OCI-LY1 (cell line): ENCODE results near the gene TYK2.

Source experiments
- H2AFZ ChIP-seq: fragments of 200-600 bp; sonication (generic), shearing (Covaris generic); 2 replicates; pipeline ENCODE4 v1.6.0; 2014; ENCODE audit warnings: antibody characterized with exemption, mild to moderate bottlenecking, low read length
- H3F3A ChIP-seq: fragments of 200-600 bp; sonication (generic), shearing (Covaris generic); 2 replicates; pipeline ENCODE4 v1.6.0; 2014; ENCODE audit warnings: mild to moderate bottlenecking, antibody characterized with exemption, low read length, moderate library complexity; ENCODE audit not compliant: insufficient read depth
- H3K27ac ChIP-seq: fragments of 200-600 bp; sonication (generic); 2 replicates; pipeline ENCODE4 v1.5.1; 2014; ENCODE audit warnings: low read length, mixed run types, mild to moderate bottlenecking, low read depth; ENCODE audit not compliant: poor library complexity, severe bottlenecking
- H3K27me3 ChIP-seq: fragments of 200-600 bp; sonication (generic); 2 replicates; pipeline ENCODE4 v1.6.0; 2014; ENCODE audit warnings: antibody characterized with exemption, mild to moderate bottlenecking, low read length, moderate library complexity; ENCODE audit not compliant: insufficient read depth
- H3K36me3 ChIP-seq: fragments of 200-600 bp; sonication (generic); 2 replicates; pipeline ENCODE4 v1.6.1; 2014; ENCODE audit warnings: mild to moderate bottlenecking, antibody characterized with exemption, low read length, moderate library complexity, mixed read lengths; ENCODE audit not compliant: insufficient read depth
- H3K4me1 ChIP-seq: fragments of 200-600 bp; sonication (generic); 2 replicates; pipeline ENCODE4 v1.5.1; 2014; ENCODE audit warnings: mild to moderate bottlenecking, low read length, moderate library complexity; ENCODE audit not compliant: insufficient read depth, severe bottlenecking
- H3K4me2 ChIP-seq: fragments of 200-600 bp; sonication (generic), shearing (Covaris generic); 2 replicates; pipeline ENCODE4 v1.6.1; 2014; ENCODE audit warnings: low read length
- H3K4me3 ChIP-seq: fragments of 200-600 bp; sonication (generic); 2 replicates; pipeline ENCODE4 v1.5.1; 2014; ENCODE audit warnings: low read length, low read depth, mild to moderate bottlenecking, mixed read lengths; ENCODE audit not compliant: poor library complexity, severe bottlenecking
- H3K79me2 ChIP-seq: fragments of 200-600 bp; shearing (Covaris generic); 2 replicates; pipeline ENCODE4 v1.6.1; 2016; ENCODE audit warnings: mixed run types, low read length, mixed read lengths; ENCODE audit not compliant: insufficient read depth
- H3K9ac ChIP-seq: fragments of 200-600 bp; sonication (generic), shearing (Covaris generic); 2 replicates; pipeline ENCODE4 v1.6.1; 2014; ENCODE audit warnings: mild to moderate bottlenecking, low read length, mixed read lengths
- H3K9me2 ChIP-seq: fragments of 200-600 bp; sonication (generic), shearing (Covaris generic); 2 replicates; pipeline ENCODE4 v1.6.1; 2014; ENCODE audit warnings: low read depth, mild to moderate bottlenecking, low read length, mixed read lengths
- H3K9me3 ChIP-seq: fragments of 200-600 bp; shearing (Covaris generic); 2 replicates; pipeline ENCODE4 v1.6.1; 2014; ENCODE audit warnings: low read length, mixed read lengths
- H4K20me1 ChIP-seq: fragments of 200-600 bp; sonication (generic), shearing (Covaris generic); 2 replicates; pipeline ENCODE4 v1.6.0; 2016; ENCODE audit warnings: mild to moderate bottlenecking, low read length; ENCODE audit not compliant: insufficient read depth
- EZH2 ChIP-seq: fragments of 200-600 bp; sonication (generic), shearing (Covaris generic); IDR thresholded peaks from 2 replicates; pipeline ENCODE4 v1.8.0; 2017; ENCODE audit warnings: borderline replicate concordance, mixed run types, mild to moderate bottlenecking, antibody characterized with exemption, low read length, moderate library complexity, mixed read lengths
- TF ChIP-seq, protein P1 (sequence below): fragments of 200-600 bp; sonication (generic), shearing (Covaris generic); IDR thresholded peaks from 2 replicates; pipeline ENCODE4 v1.5.1; 2017; ENCODE audit warnings: mild to moderate bottlenecking, antibody characterized with exemption, low read length, moderate library complexity, mixed read lengths

Gene TYK2

DNA sequence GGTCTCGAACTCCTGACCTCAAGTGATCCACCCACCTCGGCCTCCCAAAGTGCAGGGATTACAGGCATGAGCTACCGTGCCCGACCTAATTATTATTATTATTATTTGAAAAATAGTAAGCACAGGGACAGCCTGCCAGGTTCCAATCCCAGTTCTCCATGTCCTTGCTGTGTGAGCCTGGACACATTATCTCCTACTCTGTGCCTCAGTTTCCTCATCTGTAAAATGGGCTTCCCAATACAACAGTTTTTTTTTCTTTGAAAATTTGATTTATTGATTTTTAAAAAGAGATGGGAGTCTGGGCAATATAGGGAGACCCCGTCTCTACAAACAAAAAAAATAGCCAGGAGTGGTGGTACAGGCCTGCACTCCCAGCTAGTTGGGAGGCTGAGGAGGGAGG is 74.0 kb downstream of the TYK2 start:
- Histone ChIP-seq H3K9ac (no peak overlapping the region), H3K79me2 (no peaks in the 10 kb centered on the region), H3K9me2 (no peaks in the 10 kb centered on the region), H3K9me3 (no peaks in the 10 kb centered on the region), H3K27me3 (no peaks in the 10 kb centered on the region), H2AFZ (no peak overlapping the region), H3K27ac (no peak overlapping the region), H3K4me1 (no peaks in the 10 kb centered on the region), H3K36me3 (peaks cover 19% of the 10 kb centered on the region), H4K20me1 (no peaks in the 10 kb centered on the region), H3F3A (no peaks in the 10 kb centered on the region), H3K4me3 (no peak overlapping the region), H3K4me2 (no peak overlapping the region)
- TF ChIP-seq, protein P1, sequence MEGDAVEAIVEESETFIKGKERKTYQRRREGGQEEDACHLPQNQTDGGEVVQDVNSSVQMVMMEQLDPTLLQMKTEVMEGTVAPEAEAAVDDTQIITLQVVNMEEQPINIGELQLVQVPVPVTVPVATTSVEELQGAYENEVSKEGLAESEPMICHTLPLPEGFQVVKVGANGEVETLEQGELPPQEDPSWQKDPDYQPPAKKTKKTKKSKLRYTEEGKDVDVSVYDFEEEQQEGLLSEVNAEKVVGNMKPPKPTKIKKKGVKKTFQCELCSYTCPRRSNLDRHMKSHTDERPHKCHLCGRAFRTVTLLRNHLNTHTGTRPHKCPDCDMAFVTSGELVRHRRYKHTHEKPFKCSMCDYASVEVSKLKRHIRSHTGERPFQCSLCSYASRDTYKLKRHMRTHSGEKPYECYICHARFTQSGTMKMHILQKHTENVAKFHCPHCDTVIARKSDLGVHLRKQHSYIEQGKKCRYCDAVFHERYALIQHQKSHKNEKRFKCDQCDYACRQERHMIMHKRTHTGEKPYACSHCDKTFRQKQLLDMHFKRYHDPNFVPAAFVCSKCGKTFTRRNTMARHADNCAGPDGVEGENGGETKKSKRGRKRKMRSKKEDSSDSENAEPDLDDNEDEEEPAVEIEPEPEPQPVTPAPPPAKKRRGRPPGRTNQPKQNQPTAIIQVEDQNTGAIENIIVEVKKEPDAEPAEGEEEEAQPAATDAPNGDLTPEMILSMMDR: no peak
- no peak for TF ChIP-seq EZH2

DNA sequence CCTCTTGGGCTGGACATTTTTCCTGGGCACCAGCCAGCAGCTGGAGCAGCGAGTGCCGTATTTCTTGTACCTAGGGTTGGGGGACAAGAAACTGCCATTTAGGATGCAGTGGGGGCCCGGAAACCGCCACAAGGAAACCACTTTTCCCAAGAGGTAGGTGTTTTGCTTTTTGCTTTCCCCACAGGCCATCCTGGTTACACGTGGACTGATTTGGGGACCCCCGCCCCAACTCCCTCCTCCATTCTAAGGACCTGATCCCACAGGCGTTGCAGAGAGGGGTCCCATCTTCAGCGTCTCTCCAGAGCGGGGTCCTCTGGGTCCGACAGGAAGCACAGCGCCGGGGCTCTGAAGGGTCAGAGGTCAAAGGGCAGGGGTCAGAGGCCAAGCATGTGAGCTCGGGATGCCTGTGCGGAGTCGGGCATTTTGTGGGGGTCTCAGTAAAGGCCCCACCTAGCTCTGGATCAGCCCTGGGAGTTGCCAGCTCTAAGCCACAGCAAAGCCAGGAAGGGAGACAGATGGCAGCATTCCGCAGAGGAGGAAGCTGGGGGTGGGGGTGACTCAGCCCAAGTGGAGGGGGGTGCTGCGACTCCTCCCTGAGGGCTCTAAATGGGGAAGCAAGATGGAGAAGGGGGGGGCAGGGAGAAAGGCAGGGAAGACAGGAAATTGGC is 75.1 kb downstream of the TYK2 start:
- Histone ChIP-seq H4K20me1 (no peaks in the 10 kb centered on the region), H3K27ac (no peak overlapping the region), H3K27me3 (no peaks in the 10 kb centered on the region), H3K9me2 (no peaks in the 10 kb centered on the region), H3F3A (no peaks in the 10 kb centered on the region), H3K4me3 (no peak overlapping the region), H2AFZ (no peak overlapping the region), H3K36me3 (peaks cover 18% of the 10 kb centered on the region), H3K9me3 (no peaks in the 10 kb centered on the region), H3K4me1 (no peaks in the 10 kb centered on the region), H3K4me2 (no peak overlapping the region), H3K9ac (no peak overlapping the region), H3K79me2 (no peaks in the 10 kb centered on the region)
- TF ChIP-seq, protein P1: no peak
- no peak for TF ChIP-seq EZH2
